ENCODE measurements around the gene A3GALT2.

A3GALT2 gene

GRCh38 chr1:33260439-33260838 is 60.5 kb downstream of the A3GALT2 start:
- H3K4me1 ChIP-seq (ENCODE audit: control insufficient read depth in 5 of 5, insufficient read depth in 5 of 5, low read length in 5 of 5), result peaks cover 11 to 58% (median 40%) of the 10 kb centered on the region in 5 donors
- H3K27me3 ChIP-seq (ENCODE audit: control insufficient read depth in 5 of 5, insufficient read depth in 4 of 5, low read length in 5 of 5), result peaks cover 0 to 3% (median 0%) of the 10 kb centered on the region in 5 donors
- no peak overlapping the region for H3K27ac ChIP-seq (ENCODE audit: low read depth, low read length)
- H3K9me3 ChIP-seq (ENCODE audit: control insufficient read depth in 5 of 5, low read length in 5 of 5), result no peaks in the 10 kb centered on the region
- H3K4me3 ChIP-seq (ENCODE audit: low read depth in 1 of 5, low read length in 5 of 5), result no peak overlapping the region
- H3K9ac ChIP-seq (ENCODE audit: low read length in 5 of 5), result peak overlapping the region in 2 of 5 donors; percentile 44 to 49
- peaks cover 0 to 9% (median 5%) of the 10 kb centered on the region in 5 donors for H3K36me3 ChIP-seq (ENCODE audit: control insufficient read depth in 5 of 5, insufficient read depth in 5 of 5, low read length in 5 of 5)

- Histone ChIP-seq H3K9me3 (ENCODE audit: control insufficient read depth in 5 of 5, low read length in 5 of 5) (no peaks in the 10 kb centered on the region), H3K27ac (ENCODE audit: low read depth, low read length) (peak overlapping the region; percentile 11), H3K36me3 (ENCODE audit: control insufficient read depth in 5 of 5, insufficient read depth in 5 of 5, low read length in 5 of 5) (peaks cover 0 to 9% (median 5%) of the 10 kb centered on the region in 5 donors), H3K27me3 (ENCODE audit: control insufficient read depth in 5 of 5, insufficient read depth in 4 of 5, low read length in 5 of 5) (peaks cover 0 to 3% (median 0%) of the 10 kb centered on the region in 5 donors), H3K4me3 (ENCODE audit: low read depth in 1 of 5, low read length in 5 of 5) (no peak overlapping the region), H3K4me1 (ENCODE audit: control insufficient read depth in 5 of 5, insufficient read depth in 5 of 5, low read length in 5 of 5) (peaks cover 11 to 58% (median 41%) of the 10 kb centered on the region in 5 donors), H3K9ac (ENCODE audit: low read length in 5 of 5) (no peak overlapping the region)
These were observed 61.0 kb downstream of the A3GALT2 start for GRCh38 chr1:33259879-33260278.

- Histone ChIP-seq H3K4me1 (ENCODE audit: control insufficient read depth in 5 of 5, insufficient read depth in 5 of 5, low read length in 5 of 5) (peaks cover 11 to 49% (median 31%) of the 10 kb centered on the region in 5 donors), H3K9ac (ENCODE audit: low read length in 5 of 5) (peak overlapping the region in 2 of 5 donors; percentile 62 to 82), H3K9me3 (ENCODE audit: control insufficient read depth in 5 of 5, low read length in 5 of 5) (no peaks in the 10 kb centered on the region), H3K27ac (ENCODE audit: low read depth, low read length) (no peak overlapping the region), H3K4me3 (ENCODE audit: low read depth in 1 of 5, low read length in 5 of 5) (no peak overlapping the region), H3K36me3 (ENCODE audit: control insufficient read depth in 5 of 5, insufficient read depth in 5 of 5, low read length in 5 of 5) (peaks cover 0 to 9% (median 5%) of the 10 kb centered on the region in 5 donors), H3K27me3 (ENCODE audit: control insufficient read depth in 5 of 5, insufficient read depth in 4 of 5, low read length in 5 of 5) (peaks cover 0 to 3% (median 0%) of the 10 kb centered on the region in 5 donors)
These were observed 62.1 kb downstream of the A3GALT2 start for GRCh38 chr1:33258788-33259274.

GRCh38 chr1:33257772-33258712 is 62.9 kb downstream of the A3GALT2 start:
- peaks cover 0 to 9% (median 5%) of the 10 kb centered on the region in 5 donors for H3K36me3 ChIP-seq (ENCODE audit: control insufficient read depth in 5 of 5, insufficient read depth in 5 of 5, low read length in 5 of 5)
- peaks cover 0 to 3% (median 0%) of the 10 kb centered on the region in 5 donors for H3K27me3 ChIP-seq (ENCODE audit: control insufficient read depth in 5 of 5, insufficient read depth in 4 of 5, low read length in 5 of 5)
- peak overlapping the region; percentile 48 to 82 (median 63) for H3K9ac ChIP-seq (ENCODE audit: low read length in 5 of 5)
- peaks cover 11 to 46% (median 29%) of the 10 kb centered on the region in 5 donors for H3K4me1 ChIP-seq (ENCODE audit: control insufficient read depth in 5 of 5, insufficient read depth in 5 of 5, low read length in 5 of 5)
- H3K9me3 ChIP-seq (ENCODE audit: control insufficient read depth in 5 of 5, low read length in 5 of 5), result no peaks in the 10 kb centered on the region
- peak overlapping the region; percentile 82 to 90 (median 84) for H3K4me3 ChIP-seq (ENCODE audit: low read depth in 1 of 5, low read length in 5 of 5)
- peak overlapping the region; percentile 50 for H3K27ac ChIP-seq (ENCODE audit: low read depth, low read length)

GRCh38 chr1:33257207-33257771 is 63.6 kb downstream of the A3GALT2 start:
- Histone ChIP-seq H3K4me3 (ENCODE audit: low read depth in 1 of 5, low read length in 5 of 5) (peak overlapping the region; percentile 82 to 90 (median 84)), H3K9me3 (ENCODE audit: control insufficient read depth in 5 of 5, low read length in 5 of 5) (no peaks in the 10 kb centered on the region), H3K9ac (ENCODE audit: low read length in 5 of 5) (peak overlapping the region; percentile 48 to 82 (median 68)), H3K27me3 (ENCODE audit: control insufficient read depth in 5 of 5, insufficient read depth in 4 of 5, low read length in 5 of 5) (peaks cover 0 to 3% (median 0%) of the 10 kb centered on the region in 5 donors), H3K36me3 (ENCODE audit: control insufficient read depth in 5 of 5, insufficient read depth in 5 of 5, low read length in 5 of 5) (peaks cover 0 to 4% (median 0%) of the 10 kb centered on the region in 5 donors), H3K4me1 (ENCODE audit: control insufficient read depth in 5 of 5, insufficient read depth in 5 of 5, low read length in 5 of 5) (peaks cover 11 to 46% (median 29%) of the 10 kb centered on the region in 5 donors), H3K27ac (ENCODE audit: low read depth, low read length) (peak overlapping the region; percentile 50)
